Measurements from ENCODE around the gene TNC.

Gene TNC

GRCh38 chr9:114995681-114996221, 122.2 kb downstream of the TNC start:
- TF ChIP-seq SPI1 (IDR thresholded peaks at IDR 0.05; ENCODE audit: low read depth, low read length) (no peak), POU2F2 (IDR thresholded peaks at IDR 0.05; ENCODE audit: low read depth, low read length) (no peak), PAX5 (IDR thresholded peaks at IDR 0.05; ENCODE audit: insufficient read depth, low read length, severe bottlenecking) (no peak), POLR2AphosphoS5 (IDR thresholded peaks at IDR 0.05; ENCODE audit: low read depth, low read length) (no peak), POLR2A (IDR thresholded peaks at IDR 0.05; ENCODE audit: low read depth, low read length) (no peak), TAF1 (IDR thresholded peaks at IDR 0.05; ENCODE audit: low read depth, low read length) (no peak)
- no peak for DNase-seq (ENCODE audit: insufficient read length, low spot score)
- FAIRE-seq: no peak

- DNase-seq (ENCODE audit: insufficient read length, low spot score) (no peak), FAIRE-seq (no peak)
- no peak for TF ChIP-seq TAF1 (IDR thresholded peaks at IDR 0.05; ENCODE audit: low read depth, low read length)
- TF ChIP-seq POLR2AphosphoS5 (IDR thresholded peaks at IDR 0.05; ENCODE audit: low read depth, low read length): no peak
- TF ChIP-seq PAX5 (IDR thresholded peaks at IDR 0.05; ENCODE audit: insufficient read depth, low read length, severe bottlenecking): no peak
- no peak for TF ChIP-seq POU2F2 (IDR thresholded peaks at IDR 0.05; ENCODE audit: low read depth, low read length)
- TF ChIP-seq SPI1 (IDR thresholded peaks at IDR 0.05; ENCODE audit: low read depth, low read length): no peak
- no peak for TF ChIP-seq POLR2A (IDR thresholded peaks at IDR 0.05; ENCODE audit: low read depth, low read length)
Observed at GRCh38 chr9:114994768-114995167, 123.2 kb downstream of the TNC start.

- TF ChIP-seq POLR2A (IDR thresholded peaks at IDR 0.05; ENCODE audit: low read depth, low read length) (no peak), POU2F2 (IDR thresholded peaks at IDR 0.05; ENCODE audit: low read depth, low read length) (no peak), SPI1 (IDR thresholded peaks at IDR 0.05; ENCODE audit: low read depth, low read length) (no peak), POLR2AphosphoS5 (IDR thresholded peaks at IDR 0.05; ENCODE audit: low read depth, low read length) (no peak), TAF1 (IDR thresholded peaks at IDR 0.05; ENCODE audit: low read depth, low read length) (no peak), PAX5 (IDR thresholded peaks at IDR 0.05; ENCODE audit: insufficient read depth, low read length, severe bottlenecking) (no peak)
- no peak for FAIRE-seq
- DNase-seq (ENCODE audit: insufficient read length, low spot score): no peak
Observed at GRCh38 chr9:114991861-114992260, 126.1 kb downstream of the TNC start.

- no peak for FAIRE-seq
- no peak for TF ChIP-seq TAF1 (IDR thresholded peaks at IDR 0.05; ENCODE audit: low read depth, low read length)
- TF ChIP-seq POLR2A (IDR thresholded peaks at IDR 0.05; ENCODE audit: low read depth, low read length): no peak
- TF ChIP-seq POU2F2 (IDR thresholded peaks at IDR 0.05; ENCODE audit: low read depth, low read length): no peak
- no peak for TF ChIP-seq SPI1 (IDR thresholded peaks at IDR 0.05; ENCODE audit: low read depth, low read length)
- TF ChIP-seq POLR2AphosphoS5 (IDR thresholded peaks at IDR 0.05; ENCODE audit: low read depth, low read length): no peak
- no peak for TF ChIP-seq PAX5 (IDR thresholded peaks at IDR 0.05; ENCODE audit: insufficient read depth, low read length, severe bottlenecking)
- DNase-seq (ENCODE audit: insufficient read length, low spot score): no peak
Observed at GRCh38 chr9:114990901-114991300, 127.1 kb downstream of the TNC start.

GRCh38 chr9:114989600-114990410, 128.2 kb downstream of the TNC start:
- no peak for DNase-seq (ENCODE audit: insufficient read length, low spot score)

GRCh38 chr9:114988962-114989599, 128.9 kb downstream of the TNC start:
- DNase-seq (ENCODE audit: insufficient read length, low spot score) (no peak), FAIRE-seq (no peak)
- TF ChIP-seq TAF1 (IDR thresholded peaks at IDR 0.05; ENCODE audit: low read depth, low read length) (no peak), SPI1 (IDR thresholded peaks at IDR 0.05; ENCODE audit: low read depth, low read length) (no peak), POLR2A (IDR thresholded peaks at IDR 0.05; ENCODE audit: low read depth, low read length) (no peak), POLR2AphosphoS5 (IDR thresholded peaks at IDR 0.05; ENCODE audit: low read depth, low read length) (no peak), POU2F2 (IDR thresholded peaks at IDR 0.05; ENCODE audit: low read depth, low read length) (no peak), PAX5 (IDR thresholded peaks at IDR 0.05; ENCODE audit: insufficient read depth, low read length, severe bottlenecking) (no peak)

More at GRCh38 chr9:114989600-114990410, 128.2 kb downstream of the TNC start:
- no peak for TF ChIP-seq PAX5 (IDR thresholded peaks at IDR 0.05; ENCODE audit: insufficient read depth, low read length, severe bottlenecking)
- no peak for TF ChIP-seq POU2F2 (IDR thresholded peaks at IDR 0.05; ENCODE audit: low read depth, low read length)
- TF ChIP-seq TAF1 (IDR thresholded peaks at IDR 0.05; ENCODE audit: low read depth, low read length): no peak
- TF ChIP-seq POLR2AphosphoS5 (IDR thresholded peaks at IDR 0.05; ENCODE audit: low read depth, low read length): no peak
- TF ChIP-seq SPI1 (IDR thresholded peaks at IDR 0.05; ENCODE audit: low read depth, low read length): no peak
- TF ChIP-seq POLR2A (IDR thresholded peaks at IDR 0.05; ENCODE audit: low read depth, low read length): no peak
- no peak for FAIRE-seq

- TF ChIP-seq SPI1 (IDR thresholded peaks at IDR 0.05; ENCODE audit: low read depth, low read length) (no peak), POLR2AphosphoS5 (IDR thresholded peaks at IDR 0.05; ENCODE audit: low read depth, low read length) (no peak), PAX5 (IDR thresholded peaks at IDR 0.05; ENCODE audit: insufficient read depth, low read length, severe bottlenecking) (no peak), TAF1 (IDR thresholded peaks at IDR 0.05; ENCODE audit: low read depth, low read length) (no peak), POLR2A (IDR thresholded peaks at IDR 0.05; ENCODE audit: low read depth, low read length) (no peak), POU2F2 (IDR thresholded peaks at IDR 0.05; ENCODE audit: low read depth, low read length) (no peak)
- FAIRE-seq: no peak
- no peak for DNase-seq (ENCODE audit: insufficient read length, low spot score)
Observed at GRCh38 chr9:114987116-114987515, 130.8 kb downstream of the TNC start.

- TF ChIP-seq POLR2A (IDR thresholded peaks at IDR 0.05; ENCODE audit: low read depth, low read length) (no peak), POLR2AphosphoS5 (IDR thresholded peaks at IDR 0.05; ENCODE audit: low read depth, low read length) (no peak), POU2F2 (IDR thresholded peaks at IDR 0.05; ENCODE audit: low read depth, low read length) (no peak), SPI1 (IDR thresholded peaks at IDR 0.05; ENCODE audit: low read depth, low read length) (no peak), PAX5 (IDR thresholded peaks at IDR 0.05; ENCODE audit: insufficient read depth, low read length, severe bottlenecking) (no peak), TAF1 (IDR thresholded peaks at IDR 0.05; ENCODE audit: low read depth, low read length) (no peak)
- DNase-seq (ENCODE audit: insufficient read length, low spot score) (no peak), FAIRE-seq (no peak)
Observed at GRCh38 chr9:114985959-114986501, 131.9 kb downstream of the TNC start.

- no peak for TF ChIP-seq POLR2AphosphoS5 (IDR thresholded peaks at IDR 0.05; ENCODE audit: low read depth, low read length)
- no peak for TF ChIP-seq PAX5 (IDR thresholded peaks at IDR 0.05; ENCODE audit: insufficient read depth, low read length, severe bottlenecking)
- no peak for TF ChIP-seq POU2F2 (IDR thresholded peaks at IDR 0.05; ENCODE audit: low read depth, low read length)
- TF ChIP-seq POLR2A (IDR thresholded peaks at IDR 0.05; ENCODE audit: low read depth, low read length): no peak
- TF ChIP-seq SPI1 (IDR thresholded peaks at IDR 0.05; ENCODE audit: low read depth, low read length): no peak
- no peak for TF ChIP-seq TAF1 (IDR thresholded peaks at IDR 0.05; ENCODE audit: low read depth, low read length)
- FAIRE-seq (no peak), DNase-seq (ENCODE audit: insufficient read length, low spot score) (no peak)
Observed at GRCh38 chr9:114981063-114981462, 136.9 kb downstream of the TNC start.
